Sigmoid colon (tissue), 7 donors: ENCODE data around the gene RPP25L. TPM values are rescaled to one million over a fixed set of nuclear protein-coding genes. Genes with fewer than 3 reads are reported as not detected.

Experiments used
- DNase-seq: peaks from one replicate; pipeline ENCODE4 v3.0.0-alpha.2; 2019
- H3K27ac ChIP-seq, 4 donors: fragments of 200-600 bp; sonication (generic); one replicate each; pipeline ENCODE4 v1.5.1; 2016 to 2019; ENCODE audit warnings: mild to moderate bottlenecking in 1 of 4
- H3K27me3 ChIP-seq, 3 donors: fragments of 200-600 bp; sonication (generic); one replicate each; pipeline ENCODE4 v1.5.1; 2019; ENCODE audit warnings: mild to moderate bottlenecking in 1 of 3
- H3K36me3 ChIP-seq, 4 donors: fragments of 200-600 bp; sonication (generic); one replicate each; pipeline ENCODE4 v1.5.1; 2016 to 2019
- H3K4me1 ChIP-seq, 4 donors: fragments of 200-600 bp; sonication (generic); one replicate each; pipeline ENCODE4 v1.5.1; 2017 to 2019
- H3K4me3 ChIP-seq, 4 donors: fragments of 200-600 bp; sonication (generic); one replicate each; pipeline ENCODE4 v1.5.1; 2017 to 2019; ENCODE audit warnings: mild to moderate bottlenecking in 2 of 4, moderate library complexity in 1 of 4
- H3K9me3 ChIP-seq, 4 donors: fragments of 200-600 bp in 3 of 4; sonication (generic) in 3 of 4; one replicate each; pipeline versions ENCODE4 v1.5.1 to v1.6.1; 2013 to 2019
- CTCF ChIP-seq, 4 experiments: fragments of 450-650 bp in 3 of 4; fragments of 200-600 bp in 1 of 4; IDR thresholded peaks; one replicate each; pipeline ENCODE4 v1.5.1; 2016 to 2019; ENCODE audit warnings: antibody characterized with exemption in 4 of 4, mild to moderate bottlenecking in 3 of 4, moderate library complexity in 2 of 4
- EP300 ChIP-seq, 4 donors: sonication (generic); formaldehyde crosslinking; IDR thresholded peaks; one replicate each; pipeline ENCODE4 v1.6.1; 2017; ENCODE audit warnings: antibody characterized with exemption in 4 of 4
- POLR2A ChIP-seq, 2 donors: fragments of 450-650 bp; IDR thresholded peaks; one replicate each; pipeline ENCODE4 v1.6.1; 2016; ENCODE audit warnings: antibody characterized with exemption in 2 of 2, mild to moderate bottlenecking in 2 of 2, moderate library complexity in 2 of 2
- POLR2AphosphoS5 ChIP-seq, 4 donors: sonication (generic); formaldehyde crosslinking; IDR thresholded peaks; one replicate each; pipeline ENCODE4 v1.6.1; 2017; ENCODE audit warnings: antibody characterized with exemption in 4 of 4
- WGBS, 2 donors: extraction: QIAGEN DNeasy Blood & Tissue Kit; methylation state at CpG; one replicate each; pipeline ENCODE4 v1.1.7; 2013; 5-methylcytosine and 5-hydroxymethylcytosine counted together
- intact Hi-C: fragments of 100-400 bp; cut with DNase I; formaldehyde crosslinking; loops from one replicate; pipeline ENCODE4 v1.15.1; 2023
- polyA plus RNA-seq, 3 donors: library from polyadenylated mRNA; stranded (reverse); fragments of 200-250 nt; gene quantifications; one replicate each; pipeline ENCODE4 v1.2.3, GENCODE V29; 2013
- total RNA-seq, 4 donors: library from RNA; depleted of rRNA; stranded (reverse); fragments of >200 nt; gene quantifications; one replicate each; pipeline ENCODE4 v1.1.0, GENCODE V29; 2016
- donor health status: healthy with polysubstance abuse.
- donor health status: Bipolar disorder and iron deficiency.
- donor health status: healthy.

RPP25L gene
- total and polyA plus RNA-seq, 7 donors, result 23.3 to 72.1 (median 44.3) TPM

- intact Hi-C loops, result loop anchor here (1.0 to 2.0 kb wide), 4 partner anchors 21 to 155 kb away; partner anchors contain the start of genes DNAI1 and FAM219A
- Histone ChIP-seq H3K27me3 (no peaks in the 10 kb centered on the region), H3K36me3 (peaks cover 14 to 45% (median 30%) of the 10 kb centered on the region in 4 donors), H3K4me1 (peaks cover 0 to 26% (median 21%) of the 10 kb centered on the region in 4 donors), H3K9me3 (no peaks in the 10 kb centered on the region), H3K27ac (peak overlapping the region; percentile 78 to 84 (median 82)), H3K4me3 (peak overlapping the region; percentile 61 to 70 (median 65))
- TF ChIP-seq EP300 (IDR thresholded peaks at IDR 0.05) (no peak), CTCF (IDR thresholded peaks at IDR 0.05) (peak; percentile 55 to 88 (median 79)), POLR2AphosphoS5 (IDR thresholded peaks at IDR 0.05) (peak in 2 of 4 donors; percentile 16 to 29)
- DNase-seq, result peak; percentile 90
- 2 to 3% methylated on average over 15 of the region's 15 CpGs for WGBS, 2 donors
These were observed 992 bp upstream of the RPP25L start for GRCh38 chr9:34612788-34613390.

- Histone ChIP-seq H3K4me1 (peaks cover 0 to 26% (median 21%) of the 10 kb centered on the region in 4 donors), H3K4me3 (peak overlapping the region; percentile 61 to 70 (median 65)), H3K27me3 (no peaks in the 10 kb centered on the region), H3K9me3 (no peaks in the 10 kb centered on the region), H3K27ac (peak overlapping the region; percentile 78 to 84 (median 82)), H3K36me3 (peaks cover 5 to 29% (median 16%) of the 10 kb centered on the region in 4 donors)
- peak; percentile 73 for DNase-seq
- intact Hi-C loops, result no loop called here
- TF ChIP-seq POLR2AphosphoS5 (IDR thresholded peaks at IDR 0.05) (no peak), CTCF (IDR thresholded peaks at IDR 0.05) (no peak), EP300 (IDR thresholded peaks at IDR 0.05) (no peak), POLR2A (IDR thresholded peaks at IDR 0.05) (no peak)
- WGBS, 2 donors, result 38 to 64% methylated on average over 10 of the region's 10 CpGs
These were observed 566 bp downstream of the RPP25L start for GRCh38 chr9:34611251-34611810.

GRCh38 chr9:34610434-34611206, 1.3 kb downstream of the RPP25L start:
- H3K4me3 ChIP-seq, result peak overlapping the region in 1 of 4 donors; percentile 65
- peaks cover 5 to 22% (median 13%) of the 10 kb centered on the region in 4 donors for H3K36me3 ChIP-seq
- WGBS, 2 donors, result 96 to 97% methylated on average over 20 of the region's 20 CpGs
- no peaks in the 10 kb centered on the region for H3K27me3 ChIP-seq
- TF ChIP-seq POLR2AphosphoS5 (IDR thresholded peaks at IDR 0.05), result no peak
- TF ChIP-seq CTCF (IDR thresholded peaks at IDR 0.05), result no peak
- TF ChIP-seq POLR2A (IDR thresholded peaks at IDR 0.05), result no peak
- no peak for TF ChIP-seq EP300 (IDR thresholded peaks at IDR 0.05)
- no peaks in the 10 kb centered on the region for H3K9me3 ChIP-seq
- intact Hi-C loops, result no loop called here
- H3K4me1 ChIP-seq, result peaks cover 0 to 26% (median 21%) of the 10 kb centered on the region in 4 donors
- peak overlapping the region in 1 of 4 donors; percentile 78 for H3K27ac ChIP-seq
- DNase-seq, result no peak

GRCh38 chr9:34607331-34607730, 4.6 kb downstream of the RPP25L start:
- no peak for DNase-seq
- Histone ChIP-seq H3K4me1 (peaks cover 0 to 17% (median 13%) of the 10 kb centered on the region in 4 donors), H3K9me3 (no peaks in the 10 kb centered on the region), H3K27me3 (no peaks in the 10 kb centered on the region), H3K36me3 (no peaks in the 10 kb centered on the region), H3K27ac (no peak overlapping the region), H3K4me3 (no peak overlapping the region)
- TF ChIP-seq EP300 (IDR thresholded peaks at IDR 0.05) (no peak), CTCF (IDR thresholded peaks at IDR 0.05) (no peak), POLR2A (IDR thresholded peaks at IDR 0.05) (no peak), POLR2AphosphoS5 (IDR thresholded peaks at IDR 0.05) (no peak)
- intact Hi-C loops, result no loop called here
- WGBS, 2 donors, result 35 to 69% methylated on average over 2 of the region's 2 CpGs
